ENCODE measurements around the gene FXYD5.

FXYD5 gene

GRCh38 chr19:35207391-35207871 is 52.9 kb downstream of the FXYD5 start:
- POLR2A ChIA-PET = no interaction called here
- TF ChIP-seq, protein P1, sequence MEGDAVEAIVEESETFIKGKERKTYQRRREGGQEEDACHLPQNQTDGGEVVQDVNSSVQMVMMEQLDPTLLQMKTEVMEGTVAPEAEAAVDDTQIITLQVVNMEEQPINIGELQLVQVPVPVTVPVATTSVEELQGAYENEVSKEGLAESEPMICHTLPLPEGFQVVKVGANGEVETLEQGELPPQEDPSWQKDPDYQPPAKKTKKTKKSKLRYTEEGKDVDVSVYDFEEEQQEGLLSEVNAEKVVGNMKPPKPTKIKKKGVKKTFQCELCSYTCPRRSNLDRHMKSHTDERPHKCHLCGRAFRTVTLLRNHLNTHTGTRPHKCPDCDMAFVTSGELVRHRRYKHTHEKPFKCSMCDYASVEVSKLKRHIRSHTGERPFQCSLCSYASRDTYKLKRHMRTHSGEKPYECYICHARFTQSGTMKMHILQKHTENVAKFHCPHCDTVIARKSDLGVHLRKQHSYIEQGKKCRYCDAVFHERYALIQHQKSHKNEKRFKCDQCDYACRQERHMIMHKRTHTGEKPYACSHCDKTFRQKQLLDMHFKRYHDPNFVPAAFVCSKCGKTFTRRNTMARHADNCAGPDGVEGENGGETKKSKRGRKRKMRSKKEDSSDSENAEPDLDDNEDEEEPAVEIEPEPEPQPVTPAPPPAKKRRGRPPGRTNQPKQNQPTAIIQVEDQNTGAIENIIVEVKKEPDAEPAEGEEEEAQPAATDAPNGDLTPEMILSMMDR (IDR thresholded peaks at IDR 0.05; ENCODE audit: control extremely low read depth, extremely low read depth, low read depth, missing control alignments) = no peak
- DNase-seq (ENCODE audit: extremely low spot score) = no peak
- CTCF ChIA-PET = interaction anchor here (1.9 kb wide), 1 partner anchor 163 kb away, joined by 4 read pairs; no protein-coding TSS in a partner anchor

- ChIA-PET POLR2A (no interaction called here), CTCF (no interaction called here)
- TF ChIP-seq, protein P1 (IDR thresholded peaks at IDR 0.05; ENCODE audit: control extremely low read depth, extremely low read depth, low read depth, missing control alignments) = no peak
- DNase-seq (ENCODE audit: extremely low spot score) = no peak
Measured at GRCh38 chr19:35208121-35208520, 53.6 kb downstream of the FXYD5 start.

- TF ChIP-seq, protein P1 (IDR thresholded peaks at IDR 0.05; ENCODE audit: control extremely low read depth, extremely low read depth, low read depth, missing control alignments) = no peak
- ChIA-PET POLR2A (no interaction called here), CTCF (no interaction called here)
- DNase-seq (ENCODE audit: extremely low spot score) = no peak
Measured at GRCh38 chr19:35209646-35210045, 55.1 kb downstream of the FXYD5 start.

DNA sequence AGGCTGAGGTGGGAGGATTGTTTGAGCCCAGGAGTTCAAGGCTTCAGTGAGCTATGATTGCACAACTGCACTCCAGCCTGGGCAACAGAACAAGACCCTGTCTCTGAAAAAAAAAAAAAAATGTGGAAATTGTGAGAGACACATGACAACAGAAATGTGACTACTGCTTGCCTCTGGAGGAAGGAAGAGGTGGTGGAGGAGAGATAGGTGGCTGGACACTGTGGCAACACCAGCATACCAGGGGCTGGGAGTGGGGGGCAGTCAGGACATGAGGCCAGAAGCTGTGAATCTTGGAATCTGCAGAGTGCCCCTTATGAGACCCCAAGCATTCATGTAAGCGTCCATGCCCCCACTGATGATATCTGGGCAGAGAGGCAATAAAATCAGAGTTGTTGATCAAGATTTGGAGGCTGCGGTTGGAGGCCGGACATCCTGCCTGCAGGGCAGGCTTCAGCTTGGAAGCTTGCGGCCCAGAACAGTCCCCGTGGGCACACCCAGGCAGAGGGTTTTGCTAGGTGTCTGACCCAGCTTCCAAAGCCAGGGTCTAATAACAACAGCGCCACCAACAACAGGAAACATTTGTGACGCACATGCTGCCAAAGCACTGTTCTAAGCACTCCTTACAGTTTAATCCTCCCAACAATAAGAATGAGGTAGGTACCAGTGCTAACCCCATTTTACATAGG is 57.2 kb downstream of the FXYD5 start:
- CTCF ChIA-PET = no interaction called here
- POLR2A ChIA-PET = no interaction called here
- TF ChIP-seq, protein P1 (IDR thresholded peaks at IDR 0.05; ENCODE audit: control extremely low read depth, extremely low read depth, low read depth, missing control alignments) = no peak
- DNase-seq (ENCODE audit: extremely low spot score) = no peak

DNA sequence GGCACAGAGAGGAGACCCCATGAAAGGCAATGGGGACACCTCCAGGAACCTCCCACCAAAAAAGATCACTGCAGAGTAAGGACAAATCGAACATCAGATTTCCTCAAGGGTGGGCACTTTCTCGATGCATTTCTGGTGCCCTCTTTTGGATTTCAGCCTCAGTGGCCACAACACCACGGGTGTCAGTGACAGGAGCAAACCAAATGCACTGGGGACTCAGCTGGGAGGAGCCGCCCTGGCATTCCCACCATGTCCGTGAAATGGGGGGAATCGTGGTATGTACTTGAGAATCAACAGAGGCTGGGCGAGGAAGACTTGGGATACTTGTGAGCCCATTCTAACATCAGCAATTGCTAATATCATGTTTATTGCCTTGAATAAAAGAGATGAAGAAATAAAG is 57.7 kb downstream of the FXYD5 start:
- ChIA-PET CTCF (no interaction called here), POLR2A (no interaction called here)
- no peak for DNase-seq (ENCODE audit: extremely low spot score)
- TF ChIP-seq, protein P1 (IDR thresholded peaks at IDR 0.05; ENCODE audit: control extremely low read depth, extremely low read depth, low read depth, missing control alignments) = no peak

GRCh38 chr19:35213663-35214632 is 59.4 kb downstream of the FXYD5 start:
- DNase-seq (ENCODE audit: extremely low spot score) = peak; percentile 27
- ChIA-PET CTCF (interaction anchor here (1.5 to 1.6 kb wide), 2 partner anchors 11 to 51 kb away, joined by 4 read pairs; no protein-coding TSS in a partner anchor), POLR2A (no interaction called here)
- TF ChIP-seq, protein P1 (IDR thresholded peaks at IDR 0.05; ENCODE audit: control extremely low read depth, extremely low read depth, low read depth, missing control alignments) = no peak
